IMR-90 (cell line): ENCODE data around the gene AKT3.

Experiments
- FOS ChIP-seq: fragments of 150-350 bp; IDR thresholded peaks from 2 replicates; pipeline ENCODE4 v1.6.1; 2016; ENCODE audit warnings: low read depth, low read length
- MXI1 ChIP-seq: IDR thresholded peaks from 2 replicates; pipeline ENCODE4 v1.6.1; 2012; ENCODE audit warnings: low read depth, mild to moderate bottlenecking, low read length, moderate library complexity, borderline replicate concordance
- POLR2A ChIP-seq: IDR thresholded peaks from 2 replicates; pipeline ENCODE4 v1.6.1; 2012; ENCODE audit warnings: mild to moderate bottlenecking, low read depth, low read length
- TF ChIP-seq, protein P1 (sequence below): conservative IDR thresholded peaks from 2 replicates; pipeline ENCODE4 v1.5.1; 2012; ENCODE audit warnings: mild to moderate bottlenecking, low read depth, low read length, improper control_type of control experiment
- TF ChIP-seq, protein P2 (sequence below): fragments of 150-350 bp; IDR thresholded peaks from 2 replicates; pipeline ENCODE4 v1.6.1; 2016; ENCODE audit warnings: low read depth, mild to moderate bottlenecking, low read length, moderate library complexity, borderline replicate concordance

DNA sequence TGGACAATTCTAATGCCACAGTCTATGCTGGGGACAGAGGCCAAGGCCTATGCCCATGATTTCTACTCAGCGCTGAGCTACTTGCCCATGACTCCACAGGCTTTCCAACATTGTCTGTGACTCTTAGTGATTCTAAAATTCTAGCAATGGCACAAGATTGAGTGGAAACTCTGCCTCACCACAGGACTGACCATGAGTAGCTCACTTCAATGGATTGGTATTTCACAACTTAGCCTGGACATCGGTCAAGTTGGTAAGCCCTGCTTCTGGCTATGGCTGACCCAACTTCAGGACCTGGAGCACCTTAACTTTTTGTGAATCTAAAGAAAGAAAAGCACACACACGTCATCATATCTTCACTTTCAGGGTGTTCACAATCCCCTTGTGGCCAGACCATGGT lies 339.1 kb downstream of the AKT3 start:
- no peak for TF ChIP-seq POLR2A
- TF ChIP-seq, protein P1, sequence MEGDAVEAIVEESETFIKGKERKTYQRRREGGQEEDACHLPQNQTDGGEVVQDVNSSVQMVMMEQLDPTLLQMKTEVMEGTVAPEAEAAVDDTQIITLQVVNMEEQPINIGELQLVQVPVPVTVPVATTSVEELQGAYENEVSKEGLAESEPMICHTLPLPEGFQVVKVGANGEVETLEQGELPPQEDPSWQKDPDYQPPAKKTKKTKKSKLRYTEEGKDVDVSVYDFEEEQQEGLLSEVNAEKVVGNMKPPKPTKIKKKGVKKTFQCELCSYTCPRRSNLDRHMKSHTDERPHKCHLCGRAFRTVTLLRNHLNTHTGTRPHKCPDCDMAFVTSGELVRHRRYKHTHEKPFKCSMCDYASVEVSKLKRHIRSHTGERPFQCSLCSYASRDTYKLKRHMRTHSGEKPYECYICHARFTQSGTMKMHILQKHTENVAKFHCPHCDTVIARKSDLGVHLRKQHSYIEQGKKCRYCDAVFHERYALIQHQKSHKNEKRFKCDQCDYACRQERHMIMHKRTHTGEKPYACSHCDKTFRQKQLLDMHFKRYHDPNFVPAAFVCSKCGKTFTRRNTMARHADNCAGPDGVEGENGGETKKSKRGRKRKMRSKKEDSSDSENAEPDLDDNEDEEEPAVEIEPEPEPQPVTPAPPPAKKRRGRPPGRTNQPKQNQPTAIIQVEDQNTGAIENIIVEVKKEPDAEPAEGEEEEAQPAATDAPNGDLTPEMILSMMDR, result no peak
- TF ChIP-seq, protein P2, sequence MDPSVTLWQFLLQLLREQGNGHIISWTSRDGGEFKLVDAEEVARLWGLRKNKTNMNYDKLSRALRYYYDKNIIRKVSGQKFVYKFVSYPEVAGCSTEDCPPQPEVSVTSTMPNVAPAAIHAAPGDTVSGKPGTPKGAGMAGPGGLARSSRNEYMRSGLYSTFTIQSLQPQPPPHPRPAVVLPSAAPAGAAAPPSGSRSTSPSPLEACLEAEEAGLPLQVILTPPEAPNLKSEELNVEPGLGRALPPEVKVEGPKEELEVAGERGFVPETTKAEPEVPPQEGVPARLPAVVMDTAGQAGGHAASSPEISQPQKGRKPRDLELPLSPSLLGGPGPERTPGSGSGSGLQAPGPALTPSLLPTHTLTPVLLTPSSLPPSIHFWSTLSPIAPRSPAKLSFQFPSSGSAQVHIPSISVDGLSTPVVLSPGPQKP, result no peak
- TF ChIP-seq MXI1, result no peak
- TF ChIP-seq FOS, result no peak
